A549 (cell line): ENCODE measurements around the gene IDUA.

Experiments used
- HDAC2 ChIP-seq: fragments of 200-600 bp; sonication (generic); IDR thresholded peaks from 2 replicates; pipeline ENCODE4 v1.6.1; 2016
- KDM5A ChIP-seq: fragments of 200-600 bp; sonication (generic); IDR thresholded peaks from 2 replicates; pipeline ENCODE4 v1.6.1; 2016; ENCODE audit warnings: antibody characterized with exemption, mild to moderate bottlenecking
- NR3C1 ChIP-seq: fragments of >200 bp; sonication (Bioruptor Twin); formaldehyde crosslinking; IDR thresholded peaks from 3 replicates; pipeline ENCODE4 v1.6.1; 2017
- RAD21 ChIP-seq, 2 experiments: fragments of >200 bp in 1 of 2; sonication (Bioruptor Twin) in 1 of 2; formaldehyde crosslinking in 1 of 2; IDR thresholded peaks in 1 of 2; conservative IDR thresholded peaks in 1 of 2; 2 replicates in 1 of 2; 3 replicates in 1 of 2; pipeline ENCODE4 v1.6.1; 2012 to 2018; ENCODE audit warnings: inconsistent platforms in 1 of 2
- TF ChIP-seq, protein P1 (sequence below): IDR thresholded peaks from 2 replicates; pipeline ENCODE4 v1.6.1; 2012
- TF ChIP-seq, protein P2 (sequence below): fragments of >200 bp; sonication (Bioruptor Twin); formaldehyde crosslinking; IDR thresholded peaks from 3 replicates; pipeline ENCODE4 v1.5.1; 2016
- TF ChIP-seq, protein P3 (sequence below): fragments of 450-650 bp; IDR thresholded peaks from 2 replicates; pipeline ENCODE4 v1.6.1; 2014; ENCODE audit warnings: antibody characterized with exemption

DNA sequence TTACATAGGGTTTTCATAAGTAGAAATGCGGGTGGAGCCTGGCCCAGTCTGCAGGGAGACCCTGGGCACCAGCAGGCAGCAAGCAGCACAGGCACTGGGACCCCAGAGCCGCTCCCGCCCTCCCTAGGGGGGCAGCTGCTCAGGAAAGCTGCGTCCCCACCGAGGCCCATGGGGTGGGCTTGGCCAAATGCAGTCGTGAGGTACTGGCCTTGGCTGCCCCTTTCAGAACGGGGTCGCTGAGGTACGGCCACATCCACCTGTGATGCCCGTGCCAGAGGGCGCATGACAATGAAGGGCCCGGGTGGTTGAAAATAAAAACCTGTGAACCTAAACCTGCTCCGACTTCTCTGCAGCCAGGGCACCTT, 37.9 kb upstream of the IDUA start:
- TF ChIP-seq RAD21 (conservative IDR thresholded peaks at IDR 0.05 in 1 of 2, IDR thresholded peaks at IDR 0.05 in 1 of 2) (no peak), KDM5A (no peak), HDAC2 (no peak), NR3C1 (no peak)
- TF ChIP-seq, protein P1, sequence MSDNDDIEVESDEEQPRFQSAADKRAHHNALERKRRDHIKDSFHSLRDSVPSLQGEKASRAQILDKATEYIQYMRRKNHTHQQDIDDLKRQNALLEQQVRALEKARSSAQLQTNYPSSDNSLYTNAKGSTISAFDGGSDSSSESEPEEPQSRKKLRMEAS = no peak
- TF ChIP-seq, protein P2, sequence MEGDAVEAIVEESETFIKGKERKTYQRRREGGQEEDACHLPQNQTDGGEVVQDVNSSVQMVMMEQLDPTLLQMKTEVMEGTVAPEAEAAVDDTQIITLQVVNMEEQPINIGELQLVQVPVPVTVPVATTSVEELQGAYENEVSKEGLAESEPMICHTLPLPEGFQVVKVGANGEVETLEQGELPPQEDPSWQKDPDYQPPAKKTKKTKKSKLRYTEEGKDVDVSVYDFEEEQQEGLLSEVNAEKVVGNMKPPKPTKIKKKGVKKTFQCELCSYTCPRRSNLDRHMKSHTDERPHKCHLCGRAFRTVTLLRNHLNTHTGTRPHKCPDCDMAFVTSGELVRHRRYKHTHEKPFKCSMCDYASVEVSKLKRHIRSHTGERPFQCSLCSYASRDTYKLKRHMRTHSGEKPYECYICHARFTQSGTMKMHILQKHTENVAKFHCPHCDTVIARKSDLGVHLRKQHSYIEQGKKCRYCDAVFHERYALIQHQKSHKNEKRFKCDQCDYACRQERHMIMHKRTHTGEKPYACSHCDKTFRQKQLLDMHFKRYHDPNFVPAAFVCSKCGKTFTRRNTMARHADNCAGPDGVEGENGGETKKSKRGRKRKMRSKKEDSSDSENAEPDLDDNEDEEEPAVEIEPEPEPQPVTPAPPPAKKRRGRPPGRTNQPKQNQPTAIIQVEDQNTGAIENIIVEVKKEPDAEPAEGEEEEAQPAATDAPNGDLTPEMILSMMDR = no peak
- TF ChIP-seq, protein P3, sequence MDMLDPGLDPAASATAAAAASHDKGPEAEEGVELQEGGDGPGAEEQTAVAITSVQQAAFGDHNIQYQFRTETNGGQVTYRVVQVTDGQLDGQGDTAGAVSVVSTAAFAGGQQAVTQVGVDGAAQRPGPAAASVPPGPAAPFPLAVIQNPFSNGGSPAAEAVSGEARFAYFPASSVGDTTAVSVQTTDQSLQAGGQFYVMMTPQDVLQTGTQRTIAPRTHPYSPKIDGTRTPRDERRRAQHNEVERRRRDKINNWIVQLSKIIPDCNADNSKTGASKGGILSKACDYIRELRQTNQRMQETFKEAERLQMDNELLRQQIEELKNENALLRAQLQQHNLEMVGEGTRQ = no peak
